ENCODE measurements around the gene GABARAPL1.

- TF ChIP-seq CTCF (IDR thresholded peaks at IDR 0.05; ENCODE audit: insufficient read depth, low read depth, low read length) (no peak), EZH2 (IDR thresholded peaks at IDR 0.05; ENCODE audit: insufficient read depth, low read length) (no peak)
Measured at GRCh38 chr12:10214895-10215267, 2.2 kb downstream of the GABARAPL1 start.
